KOPT-K1 (cell line): ENCODE data around the gene ITPR2.

Experiments used
- H3K27ac ChIP-seq: fragments of 200-600 bp; sonication (generic); 2 replicates; pipeline ENCODE4 v1.5.1; 2016; ENCODE audit warnings: antibody characterized with exemption, mild to moderate bottlenecking, low read depth, low read length; ENCODE audit not compliant: poor library complexity, severe bottlenecking
- H3K36me3 ChIP-seq: fragments of 200-600 bp; sonication (generic); 2 replicates; pipeline ENCODE4 v1.5.1; 2017; ENCODE audit warnings: antibody characterized with exemption, mild to moderate bottlenecking, low read length, moderate library complexity; ENCODE audit not compliant: insufficient read depth
- H3K9me3 ChIP-seq: fragments of 200-600 bp; sonication (generic); 2 replicates; pipeline ENCODE4 v1.5.1; 2017; ENCODE audit warnings: antibody characterized with exemption, low read length, mild to moderate bottlenecking; ENCODE audit not compliant: insufficient read depth, poor library complexity, severe bottlenecking

The ITPR2 gene

DNA sequence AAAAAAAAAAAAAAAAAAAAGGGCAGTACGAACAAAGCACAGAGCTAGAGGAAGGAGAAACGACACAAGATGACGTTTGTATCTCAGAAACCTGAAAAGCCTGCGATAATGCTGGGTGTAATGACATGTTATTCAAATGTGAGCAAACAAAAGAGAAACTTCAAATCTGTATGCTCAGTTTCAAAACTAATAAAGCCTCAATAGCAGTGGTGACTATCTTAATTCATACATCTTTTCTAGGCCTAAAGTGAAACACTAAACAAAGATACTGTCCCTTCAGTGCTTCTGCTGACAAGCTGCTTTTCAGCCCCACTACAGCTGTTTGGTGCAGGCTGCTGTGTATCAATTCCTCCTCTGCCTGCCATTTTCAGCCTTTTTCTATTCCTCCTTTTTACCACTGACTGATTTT is 15.8 kb downstream of the ITPR2 start:
- no peaks in the 10 kb centered on the region for H3K9me3 ChIP-seq
- no peaks in the 10 kb centered on the region for H3K36me3 ChIP-seq
- no peak overlapping the region for H3K27ac ChIP-seq

DNA sequence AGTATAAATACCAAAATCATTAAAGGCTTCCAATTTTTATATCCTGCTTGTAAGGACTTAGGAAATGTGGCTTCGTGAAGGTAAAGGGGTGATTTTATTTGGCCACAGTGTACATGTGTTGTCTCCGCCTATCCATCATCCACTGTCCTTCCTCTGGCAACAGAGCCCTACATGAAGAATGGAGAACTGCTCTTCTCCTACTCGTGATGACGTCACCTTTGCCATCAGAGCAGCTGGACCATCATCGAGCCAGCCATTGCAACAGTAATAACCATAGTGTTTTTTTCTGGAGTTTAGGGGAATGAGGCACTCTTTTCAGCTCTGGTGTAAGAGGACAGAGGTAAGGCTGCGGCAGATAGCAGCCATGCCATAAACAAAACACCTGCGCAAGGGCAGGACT is 19.2 kb downstream of the ITPR2 start:
- H3K36me3 ChIP-seq: no peaks in the 10 kb centered on the region
- H3K9me3 ChIP-seq: no peaks in the 10 kb centered on the region
- H3K27ac ChIP-seq: no peak overlapping the region

DNA sequence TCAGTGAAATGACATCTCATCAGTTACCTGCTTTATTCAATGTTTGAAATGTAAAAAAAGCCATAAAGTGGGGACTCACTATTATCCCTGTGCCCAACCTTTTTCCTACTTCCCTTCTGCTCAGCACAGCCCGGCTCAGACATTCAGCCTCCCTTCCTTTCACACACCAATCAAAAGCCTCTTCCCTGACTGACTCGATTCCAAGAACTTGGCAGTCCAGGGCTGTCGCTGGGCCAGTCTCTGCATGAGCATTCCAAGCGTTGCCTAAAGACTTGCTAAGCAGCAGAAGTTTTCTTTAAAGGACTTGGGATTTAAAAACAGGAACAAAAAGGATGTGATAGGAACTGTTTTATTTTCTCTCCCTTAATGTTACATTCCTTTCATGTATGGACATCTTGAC is 22.7 kb downstream of the ITPR2 start:
- Histone ChIP-seq H3K9me3 (no peaks in the 10 kb centered on the region), H3K36me3 (no peaks in the 10 kb centered on the region), H3K27ac (no peak overlapping the region)

DNA sequence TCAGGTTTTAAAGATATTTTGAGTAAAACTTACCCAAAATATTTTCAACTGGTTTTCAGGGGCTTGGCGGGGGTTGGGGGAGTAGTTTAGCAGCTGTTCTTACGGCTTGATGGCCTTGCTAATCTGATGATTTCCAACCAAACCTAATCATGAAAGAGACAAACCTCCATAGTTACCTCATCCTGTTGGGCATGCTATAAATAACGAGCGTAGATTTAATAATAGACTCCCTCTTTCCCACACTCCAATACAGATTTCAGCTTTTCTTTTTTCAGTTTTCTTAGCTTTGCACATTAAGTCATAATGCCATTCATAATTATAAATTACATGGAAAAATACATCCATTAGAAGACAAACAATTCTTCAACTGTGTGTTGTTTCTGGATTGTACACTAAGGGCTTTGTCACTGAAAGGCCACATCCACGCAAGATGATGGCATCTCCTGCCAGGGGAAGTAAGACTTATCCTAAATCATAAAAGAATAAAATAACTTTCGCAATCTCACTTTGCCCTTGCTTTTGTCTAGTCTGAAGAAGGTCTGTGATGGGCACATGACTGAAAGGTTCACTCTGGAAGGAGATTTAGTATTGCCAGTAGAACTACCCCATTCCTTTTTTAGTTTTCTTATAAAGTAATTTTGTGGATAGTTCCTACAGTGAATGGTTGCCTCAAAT is 23.2 kb downstream of the ITPR2 start:
- H3K27ac ChIP-seq: no peak overlapping the region
- H3K36me3 ChIP-seq: no peaks in the 10 kb centered on the region
- no peaks in the 10 kb centered on the region for H3K9me3 ChIP-seq

DNA sequence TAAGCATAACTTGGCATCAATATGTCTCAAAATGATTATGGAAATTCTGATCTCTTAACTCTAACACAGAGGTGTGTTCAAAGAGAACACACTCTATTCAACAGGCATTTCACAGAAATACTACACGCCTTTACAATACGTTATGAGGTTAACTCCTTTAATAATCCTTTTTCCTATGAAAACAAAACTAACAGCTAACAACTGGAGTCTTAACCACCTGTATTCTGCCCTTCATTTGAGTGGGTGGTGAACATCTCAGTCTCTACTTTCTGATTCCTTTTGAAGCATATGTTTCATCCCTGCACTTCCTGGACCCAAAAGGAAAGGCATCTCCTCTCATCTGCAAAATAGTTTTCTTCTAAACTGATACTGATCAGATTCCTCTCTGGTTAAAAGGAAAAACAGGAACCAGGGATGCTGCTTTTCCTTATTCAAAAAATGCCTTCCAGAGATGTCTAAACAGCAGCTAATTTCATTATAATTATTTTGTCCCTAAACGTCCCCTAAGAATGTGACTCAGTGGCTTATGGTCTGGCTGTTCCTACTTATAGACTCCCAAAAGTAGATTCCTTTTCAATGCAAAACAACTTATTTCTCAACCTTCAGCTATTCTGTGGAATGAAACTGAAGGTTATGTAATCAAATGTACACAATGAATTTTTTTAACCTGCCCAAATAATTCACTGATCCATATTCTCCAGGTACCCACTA is 24.1 kb downstream of the ITPR2 start:
- Histone ChIP-seq H3K27ac (no peak overlapping the region), H3K9me3 (no peaks in the 10 kb centered on the region), H3K36me3 (no peaks in the 10 kb centered on the region)

DNA sequence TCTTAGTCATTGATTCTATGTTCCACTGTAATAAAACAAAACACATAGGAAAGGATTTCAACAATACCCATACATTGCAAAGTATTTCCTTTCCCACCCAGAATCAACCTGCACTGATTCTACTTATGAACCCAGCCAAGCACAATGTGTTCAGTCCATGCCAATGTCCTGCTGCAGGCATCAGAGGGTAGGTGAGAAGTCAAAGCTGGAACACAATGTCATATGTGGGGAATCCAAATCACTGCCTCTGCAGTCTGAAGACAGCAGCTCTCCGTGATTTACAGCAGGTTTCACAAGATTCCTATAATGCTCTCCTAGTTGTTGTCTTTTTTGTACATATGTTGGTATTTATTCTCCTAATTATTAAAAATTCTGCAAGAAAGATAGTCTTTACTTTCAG is 25.7 kb downstream of the ITPR2 start:
- no peak overlapping the region for H3K27ac ChIP-seq

DNA sequence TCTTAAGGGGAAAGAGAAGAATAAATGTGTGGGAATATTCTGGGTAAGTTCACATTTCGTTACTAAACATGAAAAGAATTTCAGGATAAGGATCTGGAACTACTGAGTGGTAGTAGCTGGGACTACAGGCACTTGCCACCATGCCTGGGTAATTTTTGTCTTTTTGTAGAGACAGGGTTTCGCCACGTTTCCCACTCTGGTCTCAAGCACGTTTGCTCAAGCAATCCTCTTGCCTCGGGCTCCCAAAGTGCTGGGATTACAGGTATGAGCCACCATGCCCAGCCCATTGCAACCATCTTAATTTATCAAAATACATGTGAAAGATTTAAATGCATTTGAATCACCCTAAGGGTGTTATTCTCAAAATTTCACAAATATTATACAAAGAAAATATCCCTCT is 26.4 kb downstream of the ITPR2 start:
- Histone ChIP-seq H3K9me3 (no peaks in the 10 kb centered on the region), H3K27ac (no peak overlapping the region)

More for the DNA sequence above, 25.7 kb downstream of the ITPR2 start:
- Histone ChIP-seq H3K36me3 (no peaks in the 10 kb centered on the region), H3K9me3 (no peaks in the 10 kb centered on the region)

DNA sequence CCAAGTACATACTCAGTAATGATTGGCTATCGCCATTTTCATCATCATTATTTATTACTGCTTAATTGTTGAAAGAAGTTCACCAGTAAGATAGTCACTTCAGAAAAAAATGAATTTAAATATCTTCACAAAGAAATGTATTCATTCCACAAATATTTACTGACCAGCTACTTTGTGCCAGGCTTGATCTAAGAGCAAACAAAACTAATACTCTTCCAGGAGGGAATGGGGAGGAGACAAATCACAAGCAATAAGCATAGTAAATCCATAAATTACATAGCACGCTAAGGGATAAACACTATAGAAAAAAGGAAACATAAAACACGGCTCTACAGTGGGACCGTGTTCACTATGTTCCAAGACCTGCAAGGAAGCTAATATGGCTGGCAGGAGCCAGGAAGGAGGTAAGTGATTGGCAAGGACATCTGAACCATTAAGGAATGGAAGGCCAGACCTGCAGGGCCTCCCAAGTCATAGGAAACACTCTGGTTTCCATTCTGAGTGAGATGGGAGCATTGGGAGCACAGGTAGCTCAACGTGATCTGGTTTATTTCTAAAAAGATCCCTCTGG is 27.5 kb downstream of the ITPR2 start:
- H3K9me3 ChIP-seq: no peaks in the 10 kb centered on the region
- no peaks in the 10 kb centered on the region for H3K36me3 ChIP-seq
- H3K27ac ChIP-seq: no peak overlapping the region

More for the DNA sequence above, 26.4 kb downstream of the ITPR2 start:
- no peaks in the 10 kb centered on the region for H3K36me3 ChIP-seq

DNA sequence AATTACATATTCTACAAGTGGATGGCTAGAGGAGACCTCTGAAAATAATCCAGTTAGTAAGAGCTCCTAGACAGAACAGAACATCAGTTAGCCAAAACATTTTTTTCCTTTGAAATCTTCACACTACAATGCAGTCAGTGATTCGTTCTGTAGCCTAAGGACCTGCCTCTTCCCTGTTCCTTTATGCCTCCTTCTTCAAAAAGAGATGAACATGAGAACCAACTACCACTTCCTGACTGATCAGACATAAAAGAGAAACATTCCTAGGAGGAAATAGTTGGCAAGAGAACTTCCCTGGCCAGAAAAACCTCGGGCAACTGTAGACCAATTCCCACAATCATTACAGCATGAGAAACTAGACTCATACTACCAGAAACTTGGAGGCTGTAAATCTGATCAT is 29.4 kb downstream of the ITPR2 start:
- no peak overlapping the region for H3K27ac ChIP-seq
- no peaks in the 10 kb centered on the region for H3K9me3 ChIP-seq
- H3K36me3 ChIP-seq: no peaks in the 10 kb centered on the region

DNA sequence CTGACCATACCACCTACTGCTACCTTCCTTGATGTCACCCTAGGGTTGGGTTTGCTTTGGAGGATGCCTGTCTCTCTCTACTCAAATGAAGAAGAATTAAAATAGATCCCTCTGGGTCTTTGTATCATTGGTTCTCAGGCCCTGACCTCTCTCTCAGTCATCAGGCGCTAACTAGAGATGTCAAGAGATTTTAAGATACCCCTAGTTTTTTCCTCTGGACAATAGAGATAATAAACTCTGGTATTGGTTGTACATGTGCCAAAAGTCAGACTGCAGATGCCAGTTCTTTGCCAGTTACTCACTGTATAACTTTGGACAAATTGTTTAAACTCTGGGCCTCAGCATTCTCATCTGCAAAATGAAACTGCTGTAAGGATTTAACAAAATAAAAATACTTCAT is 31.5 kb downstream of the ITPR2 start:
- Histone ChIP-seq H3K27ac (no peak overlapping the region), H3K9me3 (no peaks in the 10 kb centered on the region), H3K36me3 (no peaks in the 10 kb centered on the region)

DNA sequence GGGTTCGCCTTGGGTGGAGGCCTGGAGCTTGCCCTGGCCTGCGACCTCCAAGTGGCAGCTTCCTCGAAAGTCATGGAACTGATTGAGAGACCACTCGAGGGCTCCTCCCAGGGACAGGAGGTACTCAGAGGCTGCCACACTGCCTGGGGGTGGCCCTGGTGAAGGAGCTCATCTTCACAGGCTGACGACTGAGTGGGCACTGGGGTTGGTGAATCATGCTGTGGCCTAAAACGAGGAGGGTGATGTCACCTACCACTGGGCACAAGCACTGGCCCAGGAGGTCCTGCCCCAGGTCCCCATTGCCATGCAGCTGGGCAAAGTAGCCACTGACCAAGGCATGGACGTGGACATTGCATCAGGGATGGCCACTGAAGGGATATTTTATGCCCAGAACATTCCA is 32.1 kb downstream of the ITPR2 start:
- Histone ChIP-seq H3K9me3 (no peaks in the 10 kb centered on the region), H3K27ac (no peak overlapping the region), H3K36me3 (no peaks in the 10 kb centered on the region)

DNA sequence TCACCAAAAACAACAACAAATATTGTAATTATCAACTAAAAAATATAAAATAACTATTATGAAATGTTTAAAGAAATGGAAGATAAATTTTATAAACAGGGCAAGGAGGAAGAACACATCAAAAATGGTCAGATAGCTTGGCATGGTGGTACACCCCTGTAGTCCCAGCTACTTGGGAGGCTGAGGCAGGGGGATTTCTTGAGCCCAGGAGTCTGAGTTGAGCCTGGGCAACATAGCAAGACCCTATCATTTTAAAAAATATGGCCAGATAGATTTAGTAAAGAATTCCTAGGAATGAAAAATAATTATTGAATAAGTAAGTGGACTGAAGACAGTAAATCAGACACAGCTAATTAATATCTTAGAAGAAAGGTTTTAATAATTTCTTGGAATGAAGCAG is 32.6 kb downstream of the ITPR2 start:
- Histone ChIP-seq H3K27ac (no peak overlapping the region), H3K9me3 (no peaks in the 10 kb centered on the region), H3K36me3 (no peaks in the 10 kb centered on the region)

DNA sequence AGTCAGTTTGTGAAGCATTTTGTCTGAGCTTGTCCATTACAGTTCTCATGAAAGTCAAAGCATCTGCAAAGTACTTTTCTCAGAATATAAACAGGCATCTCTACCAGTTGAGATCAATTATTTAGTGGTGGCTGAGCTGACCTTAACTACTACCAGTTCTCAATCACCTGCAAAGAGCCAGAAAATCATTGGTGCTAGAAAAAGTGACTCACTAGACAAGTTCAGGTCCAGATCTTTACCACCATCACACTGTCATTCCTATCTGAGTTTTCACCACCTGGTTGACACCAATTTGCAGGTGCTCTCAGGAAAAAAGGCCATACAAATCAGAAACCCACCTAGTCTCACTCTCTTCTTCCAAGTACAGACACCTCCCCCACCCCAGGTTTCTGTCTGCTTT is 33.3 kb downstream of the ITPR2 start:
- Histone ChIP-seq H3K36me3 (no peaks in the 10 kb centered on the region), H3K9me3 (no peaks in the 10 kb centered on the region), H3K27ac (no peak overlapping the region)

DNA sequence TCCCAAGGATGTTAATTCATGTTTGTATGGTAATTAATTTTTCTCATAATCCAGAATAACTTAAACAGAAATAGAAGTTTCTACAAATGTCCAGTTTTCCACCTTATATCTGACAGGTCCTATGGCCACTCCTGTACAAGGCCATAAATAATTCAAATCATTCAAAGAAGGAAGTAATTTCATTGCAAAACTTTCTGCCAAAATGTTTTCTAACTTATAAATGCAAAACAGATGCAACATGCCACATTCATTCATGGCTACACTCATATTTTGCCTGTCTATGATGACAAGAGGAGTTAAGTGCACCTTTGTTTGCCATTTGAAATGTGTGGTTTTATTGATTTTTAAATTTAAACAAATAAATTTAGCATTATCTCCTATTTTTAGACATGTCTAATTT is 34.4 kb downstream of the ITPR2 start:
- Histone ChIP-seq H3K27ac (no peak overlapping the region), H3K36me3 (no peaks in the 10 kb centered on the region)

DNA sequence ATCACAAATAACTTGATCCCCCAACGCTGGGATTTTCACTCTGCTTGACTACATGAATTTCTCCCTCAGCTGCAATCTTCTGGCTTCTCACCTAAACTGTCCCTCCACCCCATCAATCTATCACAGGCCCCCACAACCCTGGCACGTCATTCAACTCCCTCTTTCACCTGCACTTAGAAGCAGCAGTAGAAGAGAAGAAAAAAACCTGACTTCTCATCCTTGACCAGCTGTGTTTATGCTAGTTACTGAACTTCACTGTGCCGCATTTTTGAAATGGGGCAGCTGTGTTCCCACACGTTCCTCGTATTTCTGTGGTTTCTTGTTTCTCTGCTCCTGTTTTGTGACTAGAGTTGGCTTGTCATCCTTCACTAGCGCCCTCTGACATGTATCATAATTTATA is 35.0 kb downstream of the ITPR2 start:
- no peaks in the 10 kb centered on the region for H3K9me3 ChIP-seq
- no peak overlapping the region for H3K27ac ChIP-seq
- H3K36me3 ChIP-seq: no peaks in the 10 kb centered on the region

More for the DNA sequence above, 34.4 kb downstream of the ITPR2 start:
- H3K9me3 ChIP-seq: no peaks in the 10 kb centered on the region

DNA sequence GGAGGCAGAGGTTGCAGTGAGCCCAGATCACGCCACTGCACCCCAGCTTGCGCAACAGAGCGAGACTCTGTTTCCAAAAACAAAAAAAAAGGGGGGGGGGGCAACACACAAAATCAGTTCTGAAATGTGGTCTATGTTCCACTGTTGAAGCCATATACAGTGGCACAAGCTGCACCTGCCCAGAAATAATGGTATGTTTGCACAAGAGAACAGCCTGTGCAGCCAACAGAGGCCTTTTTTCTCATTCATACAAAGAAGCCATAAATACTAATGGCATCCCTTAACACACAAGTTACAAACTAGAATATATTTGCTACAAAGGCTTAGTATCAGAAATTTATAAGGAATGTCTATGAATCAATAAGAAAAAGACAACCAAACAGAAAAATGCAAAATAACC is 37.1 kb downstream of the ITPR2 start:
- Histone ChIP-seq H3K9me3 (no peaks in the 10 kb centered on the region), H3K27ac (no peak overlapping the region)

More for the DNA sequence above, 37.1 kb downstream of the ITPR2 start:
- no peaks in the 10 kb centered on the region for H3K36me3 ChIP-seq
